Measurements from ENCODE around the gene CYLC2.

The CYLC2 gene

DNA sequence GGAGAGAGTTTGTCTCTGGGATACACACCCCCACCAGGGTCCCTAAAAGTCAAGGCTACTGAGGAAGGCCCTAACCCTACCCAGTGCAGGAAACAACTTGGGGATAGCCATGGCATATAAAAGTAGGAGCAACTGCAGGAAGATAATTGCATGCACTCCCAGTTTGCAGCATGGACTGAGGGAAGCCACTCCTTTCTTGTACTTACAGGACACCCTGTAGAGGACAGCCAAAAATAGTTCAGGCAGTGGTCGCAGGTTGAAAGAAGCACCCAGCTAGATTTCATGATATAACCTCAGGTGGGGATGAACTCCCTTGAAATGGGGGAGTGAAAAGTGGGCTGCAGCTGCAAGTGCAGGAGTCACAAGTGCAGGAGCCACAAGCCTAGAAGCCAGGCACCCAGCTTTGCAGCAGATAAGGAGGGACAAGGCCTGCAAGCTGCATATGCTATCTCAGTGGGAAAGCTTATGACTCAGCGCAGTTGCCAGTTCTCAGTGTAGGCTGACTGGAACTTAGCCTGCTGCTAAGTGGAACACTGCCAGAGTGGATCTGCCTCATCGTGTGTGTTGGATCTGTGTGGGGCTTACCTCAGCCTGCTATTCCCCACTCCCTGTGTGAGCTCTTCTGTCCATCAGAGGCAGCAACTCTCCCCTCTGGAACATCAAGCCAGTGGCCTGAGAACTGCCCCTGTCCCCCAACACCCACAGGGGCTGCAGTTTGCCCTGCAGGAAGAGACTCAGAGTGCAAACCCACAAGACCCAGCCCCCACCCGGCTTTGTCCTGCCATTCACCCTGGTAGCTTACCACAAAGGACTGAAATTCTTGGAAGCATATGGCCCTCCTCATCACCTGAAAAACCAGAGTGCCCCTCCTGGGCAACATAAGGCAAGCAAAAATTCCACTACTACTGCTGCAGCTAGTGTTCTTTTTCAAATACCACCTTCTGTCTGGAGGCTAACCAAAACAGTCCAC is 42.7 kb downstream of the CYLC2 start:
- Histone ChIP-seq H3K27ac (ENCODE audit: low read length) (no peak overlapping the region), H3K27me3 (ENCODE audit: insufficient read depth, low read length) (no peaks in the 10 kb centered on the region)

DNA sequence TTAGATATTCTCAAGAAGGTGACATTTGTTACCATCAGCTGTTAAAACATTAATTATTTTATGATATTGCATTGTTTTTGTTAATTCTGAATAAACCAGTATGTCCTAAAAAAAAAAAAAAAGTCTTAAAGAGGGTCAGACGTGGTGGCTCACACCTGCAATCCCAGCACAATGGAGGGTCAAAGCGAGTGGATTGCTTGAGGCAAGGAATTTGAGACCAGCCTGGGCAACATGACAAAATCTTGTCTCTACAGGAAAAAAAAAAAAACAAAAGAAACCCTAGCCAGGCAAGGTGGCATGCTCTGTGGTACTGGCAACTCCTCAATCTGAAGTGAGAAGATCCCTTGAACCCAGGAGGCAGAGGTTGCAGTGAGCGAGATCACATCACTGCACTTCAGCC is 46.8 kb downstream of the CYLC2 start:
- Histone ChIP-seq H3K36me3 (ENCODE audit: insufficient read depth, low read depth, low read length) (no peaks in the 10 kb centered on the region), H3K4me3 (ENCODE audit: low read length) (no peak overlapping the region), H3K27ac (ENCODE audit: low read length) (no peak overlapping the region), H3K9ac (ENCODE audit: low read depth, low read length) (no peak overlapping the region), H3K4me1 (ENCODE audit: insufficient read depth, low read length) (peaks cover 15% of the 10 kb centered on the region), H3K9me3 (ENCODE audit: insufficient read depth, low read depth, low read length) (no peaks in the 10 kb centered on the region), H3K27me3 (ENCODE audit: insufficient read depth, low read length) (no peaks in the 10 kb centered on the region)

More for the DNA sequence above, 42.7 kb downstream of the CYLC2 start:
- Histone ChIP-seq H3K4me3 (ENCODE audit: low read length) (no peak overlapping the region), H3K9ac (ENCODE audit: low read depth, low read length) (no peak overlapping the region), H3K36me3 (ENCODE audit: insufficient read depth, low read depth, low read length) (no peaks in the 10 kb centered on the region), H3K4me1 (ENCODE audit: insufficient read depth, low read length) (peaks cover 15% of the 10 kb centered on the region), H3K9me3 (ENCODE audit: insufficient read depth, low read depth, low read length) (no peaks in the 10 kb centered on the region)

Measured in iPS-20b (cell line).